Prostate gland (tissue), 2 donors: ENCODE data around the gene TMTC1. TPM values are rescaled to one million over a fixed set of nuclear protein-coding genes. Genes with fewer than 3 reads are reported as not detected.
A peak's percentile ranks its signal among the peaks of the same experiment; 100 is the strongest.

ENCODE experiments used
- DNase-seq: peaks from one replicate; pipeline ENCODE4 v3.0.0-alpha.2; 2019; ENCODE audit warnings: low spot score
- H3K27ac ChIP-seq, 2 donors: fragments of 200-600 bp; sonication (generic); 2 replicates each; pipeline ENCODE4 v1.5.1; 2017 to 2019
- H3K27me3 ChIP-seq: fragments of 200-600 bp; sonication (generic); replicated peaks from 2 replicates; pipeline ENCODE4 v1.5.1; 2019; ENCODE audit not compliant: insufficient read depth
- H3K36me3 ChIP-seq, 2 donors: fragments of 200-600 bp; sonication (generic); 1 replicate in 1 of 2; 2 replicates in 1 of 2; pipeline versions ENCODE4 v1.5.1 to v1.8.1; 2017 to 2019
- H3K4me1 ChIP-seq: fragments of 200-600 bp; sonication (generic); replicated peaks from 2 replicates; pipeline ENCODE4 v1.5.1; 2019
- H3K4me3 ChIP-seq, 2 donors: fragments of 200-600 bp; sonication (generic); 2 replicates each; pipeline ENCODE4 v1.5.1; 2017 to 2019
- H3K9me3 ChIP-seq: fragments of 200-600 bp; sonication (generic); 2 replicates; pipeline ENCODE4 v1.5.1; 2017
- CTCF ChIP-seq, 4 experiments: fragments of 200-600 bp in 2 of 4; fragments of 450-650 bp in 2 of 4; sonication (generic) in 2 of 4; IDR thresholded peaks; 1 replicate in 3 of 4; 2 replicates in 1 of 4; pipeline ENCODE4 v1.5.1; 2016 to 2019; ENCODE audit warnings: antibody characterized with exemption in 4 of 4, mild to moderate bottlenecking in 2 of 4, moderate library complexity in 2 of 4
- POLR2A ChIP-seq: fragments of 450-650 bp; IDR thresholded peaks from one replicate; pipeline ENCODE4 v1.6.1; 2016; ENCODE audit warnings: antibody characterized with exemption, mild to moderate bottlenecking
- POLR2AphosphoS5 ChIP-seq: sonication (generic); formaldehyde crosslinking; IDR thresholded peaks from one replicate; pipeline ENCODE4 v1.6.1; 2017; ENCODE audit warnings: antibody characterized with exemption
- WGBS: methylation state at CpG from one replicate; pipeline ENCODE4 v1.1.5; 2018; 5-methylcytosine and 5-hydroxymethylcytosine counted together
- intact Hi-C: fragments of 100-400 bp; cut with DNase I; formaldehyde crosslinking; loops from one replicate; pipeline ENCODE4 v1.14.2; 2022
- total RNA-seq, 2 donors: library from RNA; depleted of rRNA; stranded (reverse); fragments of >200 nt; gene quantifications; one replicate each; pipeline ENCODE4 v1.1.0, GENCODE V29; 2016

TMTC1 gene
- 10 to 100 TPM; 12.9 to 25.2 TPM for total RNA-seq

DNA sequence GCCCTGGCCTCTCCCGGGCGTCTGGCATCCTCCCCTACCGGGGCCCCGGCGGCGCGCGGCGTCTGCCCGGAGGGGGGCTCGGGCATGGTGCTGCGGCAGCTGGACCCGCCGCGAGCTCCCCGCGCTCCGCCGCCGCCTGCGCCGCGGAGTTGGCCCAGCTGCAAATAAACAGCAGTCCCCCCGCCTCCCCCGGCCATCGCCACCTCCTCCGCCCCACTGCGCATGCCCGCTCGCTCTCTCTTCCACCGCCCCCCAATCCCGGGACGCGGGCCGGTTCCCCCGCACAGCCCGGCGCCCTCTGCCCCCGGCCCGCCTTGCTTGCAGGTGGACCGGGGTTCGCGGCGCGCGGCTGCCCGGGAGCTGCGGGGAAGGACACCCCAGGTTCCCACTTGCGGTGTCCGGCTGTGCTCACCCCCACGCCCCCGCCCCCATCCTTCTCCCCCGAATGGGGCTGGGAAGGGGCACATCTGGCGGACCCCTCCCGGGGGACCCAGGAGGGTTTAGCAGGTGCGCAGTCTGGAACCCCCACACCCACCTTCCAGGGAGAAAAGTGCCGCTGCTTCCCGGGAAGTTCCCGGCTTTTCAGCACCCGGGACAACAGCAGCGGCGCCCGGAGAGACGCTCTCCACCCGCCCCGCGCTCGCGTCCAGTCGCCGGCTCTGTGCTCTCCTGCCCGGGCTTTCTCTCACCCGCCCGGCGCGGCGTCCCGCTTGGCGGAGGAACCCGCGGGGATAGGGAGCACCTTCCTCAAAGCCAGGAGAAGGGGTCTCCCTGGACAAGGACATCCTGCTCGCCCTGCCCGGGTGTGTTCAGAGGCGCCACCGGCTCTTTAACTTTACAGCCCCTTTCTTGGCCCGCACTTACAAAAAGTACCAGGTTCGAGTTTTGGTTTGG lies at the start of gene TMTC1:
Gene TMTC1, minus strand, starts transcription at position 170 of the 894 bp plus-strand sequence. CDS start 191 bp downstream, outside the sequence.
- H3K9me3 ChIP-seq: no peaks in the 10 kb centered on the region
- peak; percentile 64 for DNase-seq
- intact Hi-C loops: loop anchor here (2.0 to 10.0 kb wide), 3 partner anchors 49 to 911 kb away; partner anchors contain the start of gene IPO8
- H3K27ac ChIP-seq: peak within 1 kb of the TSS; percentile 58 to 71
- no peaks in the 10 kb centered on the region for H3K36me3 ChIP-seq
- H3K4me3 ChIP-seq: peak within 1 kb of the TSS; percentile 60 to 62
- under 1% methylated on average over 57 of the region's 87 CpGs for WGBS
- no peaks in the 10 kb centered on the region for H3K27me3 ChIP-seq
- TF ChIP-seq POLR2AphosphoS5 (no peak), POLR2A (peak; percentile 13)
- H3K4me1 ChIP-seq: no peaks in the 10 kb centered on the region

GRCh38 chr12:29831173-29831572 lies 47.4 kb upstream of the TMTC1 start:
- H3K36me3 ChIP-seq: no peaks in the 10 kb centered on the region
- no peak for DNase-seq
- WGBS: 91% methylated on average over 3 of the region's 3 CpGs
- H3K27ac ChIP-seq: no peak overlapping the region
- H3K4me3 ChIP-seq: no peak overlapping the region
- intact Hi-C loops: no loop called here
- no peaks in the 10 kb centered on the region for H3K9me3 ChIP-seq
- TF ChIP-seq POLR2AphosphoS5: no peak
- TF ChIP-seq POLR2A: no peak
- no peak for TF ChIP-seq CTCF (IDR thresholded peaks at IDR 0.05)
- H3K27me3 ChIP-seq: no peaks in the 10 kb centered on the region
- H3K4me1 ChIP-seq: no peaks in the 10 kb centered on the region

DNA sequence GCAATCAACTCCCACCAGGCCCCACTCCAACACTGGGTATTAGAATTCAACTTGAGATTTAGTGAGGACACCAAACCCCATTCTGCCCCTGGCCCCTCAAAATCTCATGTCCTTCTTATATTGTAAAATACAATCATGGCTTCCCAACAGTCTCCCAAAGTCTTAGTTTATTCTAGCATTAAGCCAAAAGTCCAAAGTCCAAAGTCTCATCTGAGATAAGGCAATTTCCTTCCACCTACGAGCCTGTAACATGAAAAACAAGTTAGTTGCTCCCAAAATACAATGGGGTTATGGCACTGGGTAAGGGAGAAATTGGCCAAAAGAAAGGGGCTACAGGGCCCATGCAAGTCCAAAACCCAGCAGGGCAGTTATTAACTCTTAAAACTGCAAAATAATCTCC lies 46.6 kb upstream of the TMTC1 start:
- Histone ChIP-seq H3K4me3 (no peak overlapping the region), H3K27ac (no peak overlapping the region), H3K27me3 (no peaks in the 10 kb centered on the region), H3K4me1 (no peaks in the 10 kb centered on the region), H3K9me3 (no peaks in the 10 kb centered on the region), H3K36me3 (no peaks in the 10 kb centered on the region)
- intact Hi-C loops: no loop called here
- TF ChIP-seq POLR2AphosphoS5 (no peak), CTCF (IDR thresholded peaks at IDR 0.05) (no peak), POLR2A (no peak)
- 80% methylated on average over 1 of the region's 1 CpG for WGBS
- DNase-seq: no peak

DNA sequence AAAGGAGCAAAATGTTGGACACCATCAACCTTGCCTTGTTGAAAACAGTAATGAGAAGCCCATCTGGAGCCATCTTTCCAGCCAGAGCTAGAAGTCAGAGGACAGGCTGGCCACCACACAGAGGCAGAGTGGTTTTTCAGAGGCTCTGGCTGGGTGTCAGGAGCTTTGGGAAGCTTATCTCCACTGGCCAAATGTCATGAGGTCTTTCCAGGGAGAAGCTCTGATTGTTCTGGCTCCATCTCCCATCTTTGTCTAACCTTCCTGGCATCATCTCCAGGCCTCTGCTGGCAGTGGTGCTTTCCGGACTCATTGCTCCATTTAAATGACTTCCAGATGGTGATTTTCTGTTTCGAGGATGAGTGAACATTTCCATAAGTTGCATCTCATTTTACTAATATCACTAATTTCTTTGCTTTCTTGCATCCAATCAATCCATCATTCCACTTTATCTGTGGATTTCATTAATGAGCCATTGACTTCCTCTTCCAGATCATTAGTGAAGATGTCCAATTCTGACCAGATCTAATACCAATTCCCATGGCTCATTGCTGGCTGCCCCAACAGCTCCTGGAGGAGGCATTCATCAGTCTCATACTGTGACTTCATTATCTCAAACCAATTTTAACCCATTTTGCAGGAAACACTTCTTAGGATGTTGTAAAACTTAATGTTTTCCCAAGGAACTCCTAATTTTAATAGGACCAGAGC lies 35.3 kb upstream of the TMTC1 start:
- DNase-seq: no peak

More for the DNA sequence above, 35.3 kb upstream of the TMTC1 start:
- Histone ChIP-seq H3K27ac (no peak overlapping the region), H3K36me3 (no peaks in the 10 kb centered on the region), H3K9me3 (no peaks in the 10 kb centered on the region), H3K27me3 (no peaks in the 10 kb centered on the region), H3K4me3 (no peak overlapping the region), H3K4me1 (no peaks in the 10 kb centered on the region)
- intact Hi-C loops: no loop called here
- TF ChIP-seq CTCF (IDR thresholded peaks at IDR 0.05): no peak
- no peak for TF ChIP-seq POLR2AphosphoS5
- no peak for TF ChIP-seq POLR2A
- 80% methylated on average over 2 of the region's 2 CpGs for WGBS
